Uterus (tissue), 2 donors: ENCODE data around the gene DOK7.
"Not testable (repeated sequence)": the region's sequence is repeated elsewhere in the genome, so short reads cannot be mapped to it uniquely, and the experiment has no call there.

ENCODE experiments used
- CTCF ChIP-seq, 4 experiments: fragments of 200-600 bp in 2 of 4; fragments of 450-650 bp in 2 of 4; sonication (generic) in 2 of 4; IDR thresholded peaks; one replicate each; pipeline ENCODE4 v1.5.1; 2016 to 2019; ENCODE audit warnings: antibody characterized with exemption in 4 of 4, mild to moderate bottlenecking in 2 of 4, moderate library complexity in 1 of 4
- POLR2A ChIP-seq, 2 donors: fragments of 450-650 bp; IDR thresholded peaks; one replicate each; pipeline ENCODE4 v1.6.1; 2016; ENCODE audit warnings: antibody characterized with exemption in 2 of 2, mild to moderate bottlenecking in 1 of 2, moderate library complexity in 1 of 2

DNA sequence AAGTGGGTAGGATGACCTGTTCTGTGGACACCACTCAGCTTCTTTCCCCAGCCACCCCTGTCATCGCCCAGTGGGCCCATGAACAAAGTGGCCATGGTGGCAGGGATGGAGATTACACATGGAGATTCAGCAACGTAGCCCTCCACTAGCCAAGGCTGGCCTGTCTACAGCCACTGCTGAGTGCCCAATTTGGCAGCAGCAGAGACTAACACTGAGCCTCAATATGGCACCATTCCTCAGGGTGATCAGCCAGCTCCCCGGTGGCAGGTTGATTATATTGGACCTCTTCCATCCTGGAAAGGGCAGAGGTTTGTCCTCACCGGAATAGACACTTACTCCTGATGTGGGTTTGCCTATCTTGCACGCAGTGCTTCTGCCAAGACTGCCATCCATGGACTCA is 4.0 kb upstream of the DOK7 start:
- not testable (repeated sequence) for TF ChIP-seq CTCF, POLR2A (IDR thresholded peaks at IDR 0.05)
